Prostate gland (tissue), 2 donors: ENCODE data around the gene DCAF12.

ENCODE experiments used
- CTCF ChIP-seq, 4 experiments: fragments of 200-600 bp in 2 of 4; fragments of 450-650 bp in 2 of 4; sonication (generic) in 2 of 4; IDR thresholded peaks; 1 replicate in 3 of 4; 2 replicates in 1 of 4; pipeline ENCODE4 v1.5.1; 2016 to 2019; ENCODE audit warnings: antibody characterized with exemption in 4 of 4, mild to moderate bottlenecking in 2 of 4, moderate library complexity in 2 of 4
- POLR2AphosphoS5 ChIP-seq: sonication (generic); formaldehyde crosslinking; IDR thresholded peaks from one replicate; pipeline ENCODE4 v1.6.1; 2017; ENCODE audit warnings: antibody characterized with exemption

GRCh38 chr9:34151398-34151797 lies 24.9 kb upstream of the DCAF12 start:
- TF ChIP-seq CTCF (IDR thresholded peaks at IDR 0.05), result no peak
- no peak for TF ChIP-seq POLR2AphosphoS5
